NT2/D1 (cell line): Measurements from ENCODE around the gene SFSWAP.
"Not testable (repeated sequence)": the region's sequence is repeated elsewhere in the genome, so short reads cannot be mapped to it uniquely, and the experiment has no call there.

Experiments
- DNase-seq: peaks from one replicate; pipeline ENCODE4 v3.0.0-alpha.2; 2011; ENCODE audit warnings: low read depth, low spot score
- H3K27me3 ChIP-seq: 2 replicates; pipeline ENCODE4 v1.6.0; 2011; ENCODE audit warnings: mild to moderate bottlenecking; ENCODE audit not compliant: insufficient read length, insufficient read depth
- H3K36me3 ChIP-seq: 2 replicates; pipeline ENCODE4 v1.6.1; 2011; ENCODE audit warnings: mild to moderate bottlenecking, low read length, mixed read lengths; ENCODE audit not compliant: insufficient read depth, insufficient read length
- H3K4me1 ChIP-seq: 2 replicates; pipeline ENCODE4 v1.5.1; 2011; ENCODE audit not compliant: insufficient read depth, insufficient read length
- H3K4me3 ChIP-seq: 2 replicates; pipeline ENCODE4 v1.5.1; 2011; ENCODE audit warnings: low read depth; ENCODE audit not compliant: insufficient read length
- H3K9ac ChIP-seq: 2 replicates; pipeline ENCODE4 v1.6.0; 2011; ENCODE audit warnings: low read depth; ENCODE audit not compliant: insufficient read length
- H3K9me3 ChIP-seq: 2 replicates; pipeline ENCODE4 v1.5.1; 2011; ENCODE audit warnings: mild to moderate bottlenecking, low read length; ENCODE audit not compliant: insufficient read depth
- SUZ12 ChIP-seq: IDR thresholded peaks from 2 replicates; pipeline ENCODE4 v1.6.1; 2011; ENCODE audit not compliant: insufficient read length, insufficient read depth; ENCODE audit errors: extremely low read depth
- YY1 ChIP-seq: IDR thresholded peaks from 2 replicates; pipeline ENCODE4 v1.6.1; 2011; ENCODE audit not compliant: insufficient read length, insufficient read depth
- ZNF274 ChIP-seq: IDR thresholded peaks from 2 replicates; pipeline ENCODE4 v1.6.1; 2011; ENCODE audit warnings: mild to moderate bottlenecking, low read depth, low read length

SFSWAP gene

GRCh38 chr12:131677699-131678098 is 33.2 kb upstream of the SFSWAP start:
- peaks cover 8% of the 10 kb centered on the region for H3K27me3 ChIP-seq
- no peaks in the 10 kb centered on the region for H3K4me1 ChIP-seq
- H3K4me3 ChIP-seq: no peak overlapping the region
- H3K36me3 ChIP-seq: no peaks in the 10 kb centered on the region
- TF ChIP-seq SUZ12 (no peak), ZNF274 (no peak), YY1 (no peak)
- no peaks in the 10 kb centered on the region for H3K9me3 ChIP-seq
- DNase-seq: no peak
- no peak overlapping the region for H3K9ac ChIP-seq

GRCh38 chr12:131678389-131679181 is 32.3 kb upstream of the SFSWAP start:
- H3K9me3 ChIP-seq, H3K9ac ChIP-seq, H3K4me1 ChIP-seq, H3K27me3 ChIP-seq, H3K36me3 ChIP-seq, H3K4me3 ChIP-seq, DNase-seq: not testable (repeated sequence)

- not testable (repeated sequence) for DNase-seq, H3K9ac ChIP-seq, H3K36me3 ChIP-seq, H3K4me1 ChIP-seq, H3K9me3 ChIP-seq, H3K4me3 ChIP-seq, H3K27me3 ChIP-seq
These were observed 31.7 kb upstream of the SFSWAP start for GRCh38 chr12:131679186-131679585.

- H3K27me3 ChIP-seq, H3K9ac ChIP-seq, H3K4me1 ChIP-seq, H3K4me3 ChIP-seq, DNase-seq, H3K36me3 ChIP-seq, H3K9me3 ChIP-seq: not testable (repeated sequence)
These were observed 31.1 kb upstream of the SFSWAP start for GRCh38 chr12:131679816-131680215.

GRCh38 chr12:131680392-131681256 is 30.3 kb upstream of the SFSWAP start:
- not testable (repeated sequence) for H3K9ac ChIP-seq, H3K36me3 ChIP-seq, DNase-seq, H3K27me3 ChIP-seq, H3K4me3 ChIP-seq, H3K4me1 ChIP-seq, H3K9me3 ChIP-seq

- no peak for TF ChIP-seq SUZ12
- no peak for TF ChIP-seq YY1
- TF ChIP-seq ZNF274: no peak
- no peak for DNase-seq
- Histone ChIP-seq H3K4me1 (peaks cover 4% of the 10 kb centered on the region), H3K9me3 (peaks cover 2% of the 10 kb centered on the region; the same call in 1 of the 2 replicates), H3K27me3 (peaks cover 8% of the 10 kb centered on the region), H3K36me3 (no peaks in the 10 kb centered on the region), H3K4me3 (no peak overlapping the region), H3K9ac (no peak overlapping the region)
These were observed 29.7 kb upstream of the SFSWAP start for GRCh38 chr12:131681257-131681620.

- H3K9ac ChIP-seq: peak overlapping the region; percentile 34
- H3K9me3 ChIP-seq, H3K36me3 ChIP-seq, H3K27me3 ChIP-seq, H3K4me1 ChIP-seq, H3K4me3 ChIP-seq: not testable (repeated sequence)
- DNase-seq: peak; percentile 75
These were observed 29.0 kb upstream of the SFSWAP start for GRCh38 chr12:131681746-131682509.
